SK-N-MC (cell line): ENCODE data around the gene MARCHF4.

ENCODE experiments used
- EZH2 ChIP-seq: fragments of 200-600 bp; sonication (generic); IDR thresholded peaks from one replicate; pipeline ENCODE4 v1.6.1; 2017; ENCODE audit warnings: antibody characterized with exemption
- FOXP2 ChIP-seq: optimal IDR thresholded peaks from 2 replicates; pipeline ENCODE3; 2011; ENCODE audit warnings: mild to moderate bottlenecking, moderate library complexity; ENCODE audit not compliant: insufficient read depth; ENCODE audit errors: extremely low read length, control extremely low read depth
- POLR2AphosphoS5 ChIP-seq: IDR thresholded peaks from 2 replicates; pipeline ENCODE4 v1.6.1; 2012; ENCODE audit warnings: mild to moderate bottlenecking, low read depth, low read length, borderline replicate concordance

GRCh38 chr2:216402751-216403150 lies 30.5 kb upstream of the MARCHF4 start:
- TF ChIP-seq EZH2 (no peak), POLR2AphosphoS5 (no peak), FOXP2 (no peak)
